Neuronal stem cell (in vitro differentiated cells): ENCODE data around the gene CCDC85B.

Experiments used
- DNase-seq: peaks from one replicate; pipeline ENCODE4 v3.0.0-alpha.2; 2013; ENCODE audit warnings: low spot score
- H2AFZ ChIP-seq: one replicate; pipeline ENCODE4 v1.6.1; 2013; ENCODE audit warnings: mild to moderate bottlenecking, low read length, inconsistent platforms
- H2AK5ac ChIP-seq: 2 replicates; pipeline ENCODE4 v1.6.1; 2013; ENCODE audit warnings: low read depth, mild to moderate bottlenecking, inconsistent platforms, low read length, moderate library complexity, mixed read lengths
- H2BK120ac ChIP-seq: 2 replicates; pipeline ENCODE4 v1.6.1; 2013; ENCODE audit warnings: low read depth, mild to moderate bottlenecking, inconsistent platforms, low read length, moderate library complexity, mixed read lengths
- H2BK12ac ChIP-seq: one replicate; pipeline ENCODE4 v1.6.1; 2013; ENCODE audit warnings: low read length, inconsistent platforms
- H2BK15ac ChIP-seq: 2 replicates; pipeline ENCODE4 v1.6.1; 2013; ENCODE audit warnings: mild to moderate bottlenecking, low read length, inconsistent platforms, mixed read lengths
- H2BK5ac ChIP-seq: one replicate; pipeline ENCODE4 v1.6.1; 2013; ENCODE audit warnings: inconsistent platforms, mild to moderate bottlenecking, low read length, moderate library complexity
- H3K14ac ChIP-seq: one replicate; pipeline ENCODE4 v1.6.1; 2013; ENCODE audit warnings: low read length, inconsistent platforms
- H3K18ac ChIP-seq: 2 replicates; pipeline ENCODE4 v1.6.1; 2013; ENCODE audit warnings: low read length, inconsistent platforms
- H3K23ac ChIP-seq: 2 replicates; pipeline ENCODE4 v1.6.1; 2013; ENCODE audit warnings: low read depth, mild to moderate bottlenecking, mixed read lengths, low read length, inconsistent platforms; ENCODE audit not compliant: poor library complexity
- H3K27ac ChIP-seq: replicated peaks from 3 replicates; pipeline ENCODE4 v1.5.1; 2013; ENCODE audit warnings: low read length, inconsistent platforms
- H3K27me3 ChIP-seq, 3 experiments: 2 replicates each; pipeline ENCODE4 v1.6.1; 2013; ENCODE audit warnings: low read length in 3 of 3, mild to moderate bottlenecking in 2 of 3, inconsistent platforms in 1 of 3, low read depth in 1 of 3, mixed read lengths in 1 of 3, moderate library complexity in 1 of 3; ENCODE audit not compliant: control insufficient read depth in 3 of 3, insufficient read depth in 3 of 3
- H3K36me3 ChIP-seq, 2 donors: replicated peaks in 1 of 2; 2 replicates each; pipeline ENCODE4 v1.6.1; 2013; ENCODE audit warnings: low read length in 2 of 2; ENCODE audit not compliant: control insufficient read depth in 2 of 2, insufficient read depth in 2 of 2
- H3K4ac ChIP-seq: 2 replicates; pipeline ENCODE4 v1.6.1; 2013; ENCODE audit warnings: inconsistent platforms, mild to moderate bottlenecking, low read length, moderate library complexity
- H3K4me1 ChIP-seq, 2 donors: 1 replicate in 1 of 2; 2 replicates in 1 of 2; pipeline ENCODE4 v1.6.1; 2013; ENCODE audit warnings: low read length in 2 of 2, low read depth in 1 of 2; ENCODE audit not compliant: control insufficient read depth in 2 of 2, insufficient read depth in 1 of 2
- H3K4me2 ChIP-seq: one replicate; pipeline ENCODE4 v1.6.1; 2013; ENCODE audit warnings: mild to moderate bottlenecking, low read length, inconsistent platforms; ENCODE audit not compliant: insufficient read depth, poor library complexity, severe bottlenecking
- H3K4me3 ChIP-seq, 2 donors: 2 replicates each; pipeline ENCODE4 v1.5.1; 2013; ENCODE audit warnings: low read length in 2 of 2, mild to moderate bottlenecking in 2 of 2, inconsistent platforms in 1 of 2, moderate library complexity in 1 of 2
- H3K79me1 ChIP-seq: one replicate; pipeline ENCODE4 v1.6.1; 2013; ENCODE audit warnings: low read depth, mild to moderate bottlenecking, inconsistent platforms, low read length, moderate library complexity
- H3K9ac ChIP-seq: one replicate; pipeline ENCODE4 v1.6.1; 2013; ENCODE audit warnings: mild to moderate bottlenecking, low read depth, low read length, inconsistent platforms; ENCODE audit not compliant: poor library complexity
- H3K9me3 ChIP-seq, 2 donors: replicated peaks in 1 of 2; 2 replicates each; pipeline versions ENCODE3 to v1.6.1; 2013; ENCODE audit warnings: low read length in 2 of 2, mild to moderate bottlenecking in 2 of 2, inconsistent platforms in 1 of 2, low read depth in 1 of 2, mixed read lengths in 1 of 2, moderate library complexity in 1 of 2; ENCODE audit not compliant: control insufficient read depth in 2 of 2, insufficient read depth in 1 of 2
- H4K8ac ChIP-seq: one replicate; pipeline ENCODE4 v1.6.1; 2013; ENCODE audit warnings: low read depth, mild to moderate bottlenecking, inconsistent platforms, low read length, moderate library complexity
- H4K91ac ChIP-seq: one replicate; pipeline ENCODE4 v1.6.1; 2013; ENCODE audit warnings: low read length, low read depth, mild to moderate bottlenecking, inconsistent platforms; ENCODE audit not compliant: poor library complexity
- WGBS, 2 donors: extraction: QIAGEN DNeasy Blood & Tissue Kit; methylation state at CpG; one replicate each; pipeline ENCODE4 v1.1.7; 2013; ENCODE audit warnings: missing lambda C conversion rate in 2 of 2, mixed read lengths in 1 of 2; ENCODE audit not compliant: insufficient read length in 2 of 2, insufficient replicate concordance in 1 of 2; ENCODE audit errors: extremely low coverage in 2 of 2; 5-methylcytosine and 5-hydroxymethylcytosine counted together

CCDC85B gene

DNA sequence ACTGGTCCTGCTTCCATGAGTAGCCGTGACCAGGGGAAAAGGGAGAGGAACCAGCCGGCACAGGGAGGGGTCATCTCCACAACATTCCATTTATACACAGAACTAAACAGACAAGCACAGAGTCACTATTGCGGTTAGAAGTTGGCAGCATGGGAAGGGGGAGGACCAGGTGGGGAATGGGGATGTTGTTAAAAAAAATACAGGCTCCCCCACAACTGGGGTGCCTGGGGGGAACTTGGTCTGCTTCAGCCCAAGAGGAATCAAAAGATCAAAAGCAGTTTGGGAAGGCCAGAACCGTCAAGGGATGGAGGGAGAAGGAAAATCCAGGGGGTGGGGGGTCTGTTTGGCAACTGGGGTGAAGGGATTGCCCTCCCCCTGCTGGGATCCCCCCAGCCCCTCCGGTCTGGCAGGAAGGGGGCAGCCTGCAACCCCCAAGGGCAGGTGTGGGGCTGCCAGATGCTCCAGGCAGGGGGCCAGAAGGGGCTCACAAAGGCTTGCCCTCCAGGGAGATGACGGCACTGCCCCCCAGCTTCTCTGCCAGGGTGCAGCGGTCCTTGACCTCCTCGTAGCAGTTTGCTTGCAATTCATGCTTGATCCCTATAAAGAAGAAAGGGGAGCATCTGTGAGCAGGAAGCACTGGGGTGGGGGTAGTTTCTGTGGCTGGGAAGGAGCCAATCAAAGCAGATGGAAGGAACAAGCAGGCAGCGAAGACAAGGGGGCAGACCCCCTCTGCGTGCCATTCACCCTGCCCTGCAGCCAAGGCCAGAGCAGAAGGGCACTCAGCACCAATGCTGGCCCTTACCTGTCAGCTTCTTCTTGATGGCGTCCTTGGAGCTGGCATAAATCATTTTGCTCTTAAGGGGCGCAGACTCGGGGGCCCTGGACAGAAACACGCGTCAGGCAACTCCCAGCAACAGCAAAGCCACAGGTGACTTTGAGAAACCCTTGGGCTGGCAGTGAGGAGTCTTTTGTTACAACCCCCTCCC is 35.3 kb upstream of the CCDC85B start:
- WGBS, 2 donors = no CpG with 5 or more reads among the region's 15 CpGs
- Histone ChIP-seq H2BK15ac (no peak overlapping the region), H4K91ac (no peak overlapping the region), H2BK12ac (no peak overlapping the region), H3K4me3 (peak overlapping the region in 1 of 2 donors; percentile 83), H2AK5ac (no peak overlapping the region), H3K9me3 (peaks cover 6 to 14% of the 10 kb centered on the region in 2 donors), H2BK120ac (no peak overlapping the region), H3K79me1 (peaks cover 23% of the 10 kb centered on the region), H3K4me2 (no peak overlapping the region), H2BK5ac (no peak overlapping the region), H3K36me3 (peaks cover 51 to 55% of the 10 kb centered on the region in 2 donors), H3K18ac (no peak overlapping the region), H3K27me3 (no peaks in the 10 kb centered on the region), H2AFZ (no peak overlapping the region), H3K14ac (no peak overlapping the region), H3K23ac (no peak overlapping the region), H4K8ac (no peak overlapping the region), H3K4ac (no peak overlapping the region), H3K4me1 (peaks cover under 1 to 8% of the 10 kb centered on the region in 2 donors), H3K27ac (no peak overlapping the region), H3K9ac (peak overlapping the region; percentile 51)
- DNase-seq = no peak

GRCh38 chr11:65855927-65856363 is 34.5 kb upstream of the CCDC85B start:
- Histone ChIP-seq H3K27ac (no peak overlapping the region), H4K91ac (no peak overlapping the region), H3K27me3 (no peaks in the 10 kb centered on the region), H3K14ac (no peak overlapping the region), H3K18ac (no peak overlapping the region), H2BK120ac (no peak overlapping the region), H3K4me1 (peaks cover 0 to 8% of the 10 kb centered on the region in 2 donors), H3K23ac (no peak overlapping the region), H4K8ac (no peak overlapping the region), H2AK5ac (no peak overlapping the region), H2AFZ (no peak overlapping the region), H3K36me3 (peaks cover 50 to 55% of the 10 kb centered on the region in 2 donors), H3K9ac (no peak overlapping the region), H3K79me1 (peaks cover 28% of the 10 kb centered on the region), H3K4ac (no peak overlapping the region), H3K4me3 (peak overlapping the region in 1 of 2 donors; percentile 83), H2BK5ac (no peak overlapping the region), H3K4me2 (no peak overlapping the region), H2BK12ac (no peak overlapping the region), H3K9me3 (peaks cover 6 to 12% of the 10 kb centered on the region in 2 donors), H2BK15ac (no peak overlapping the region)
- no CpG with 5 or more reads among the region's 15 CpGs for WGBS, 2 donors
- DNase-seq = no peak

DNA sequence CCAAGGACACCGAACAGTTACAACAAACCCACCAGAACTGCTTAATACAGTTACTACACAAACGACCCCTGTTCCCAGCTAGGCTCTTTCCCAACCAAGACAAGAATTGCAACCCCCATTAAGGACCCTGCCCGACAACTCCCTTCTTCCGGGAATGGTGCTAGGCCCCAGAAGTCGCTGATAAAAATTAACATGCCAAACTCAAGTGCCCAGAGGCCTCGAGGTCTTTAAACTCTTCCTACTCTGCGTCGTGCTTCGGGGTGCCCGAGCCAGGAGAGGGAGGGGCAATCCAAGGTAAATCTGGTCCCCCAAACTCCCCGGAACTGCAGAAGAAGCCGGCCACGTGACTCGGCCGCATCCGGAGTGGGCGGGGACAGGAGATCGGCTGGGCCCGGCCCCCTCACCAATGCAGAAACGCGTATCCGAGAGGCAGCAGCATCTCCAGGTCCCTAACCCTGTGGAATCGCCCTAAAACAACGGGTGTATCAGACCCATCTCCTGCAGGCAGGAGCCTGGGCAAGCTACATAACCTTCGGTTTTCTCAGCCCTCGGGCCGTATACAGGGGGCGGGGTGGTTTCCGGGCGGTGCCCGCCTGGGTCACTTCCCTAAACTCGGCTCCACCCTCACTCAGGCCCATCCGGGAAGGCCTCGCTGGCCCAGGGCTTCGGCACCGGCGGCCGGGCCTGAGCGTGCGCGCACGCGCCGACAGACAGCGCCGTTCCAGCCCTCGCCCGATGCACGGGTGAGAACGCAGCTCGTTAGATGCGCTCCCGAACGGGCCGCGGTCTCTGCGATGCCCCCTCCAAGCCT is 33.6 kb upstream of the CCDC85B start:
- Histone ChIP-seq H3K27ac (peak overlapping the region; percentile 95), H3K36me3 (peaks cover 46 to 55% of the 10 kb centered on the region in 2 donors), H3K23ac (peak overlapping the region; percentile 100), H3K14ac (peak overlapping the region; percentile 92), H3K4me3 (peak overlapping the region; percentile 83 to 98), H3K9me3 (peaks cover 0 to 3% of the 10 kb centered on the region in 2 donors), H3K18ac (peak overlapping the region; percentile 98), H3K79me1 (peaks cover 34% of the 10 kb centered on the region), H3K4ac (peak overlapping the region; percentile 68), H2AFZ (peak overlapping the region; percentile 27), H4K8ac (no peak overlapping the region), H4K91ac (no peak overlapping the region), H3K9ac (peak overlapping the region; percentile 100), H2BK12ac (no peak overlapping the region), H2BK5ac (peak overlapping the region; percentile 79), H3K27me3 (no peaks in the 10 kb centered on the region), H3K4me2 (peak overlapping the region; percentile 87), H2AK5ac (peak overlapping the region; percentile 96), H2BK120ac (no peak overlapping the region), H2BK15ac (peak overlapping the region; percentile 50), H3K4me1 (peaks cover 8 to 17% of the 10 kb centered on the region in 2 donors)
- WGBS, 2 donors = no CpG with 5 or more reads among the region's 57 CpGs
- DNase-seq = peak; percentile 50
